Astrocyte (in vitro differentiated cells and primary cell): ENCODE results near the gene KCND2.

Experiments used
- EZH2 ChIP-seq: IDR thresholded peaks from 2 replicates; pipeline ENCODE4 v1.6.1; 2012; ENCODE audit warnings: mild to moderate bottlenecking, low read length, inconsistent platforms; ENCODE audit not compliant: insufficient read depth
- TF ChIP-seq, protein P1 (sequence below): IDR thresholded peaks from 2 replicates; pipeline ENCODE4 v1.5.1; 2011; ENCODE audit warnings: low read depth, mild to moderate bottlenecking, inconsistent platforms, low read length, moderate library complexity; ENCODE audit not compliant: insufficient read depth

DNA sequence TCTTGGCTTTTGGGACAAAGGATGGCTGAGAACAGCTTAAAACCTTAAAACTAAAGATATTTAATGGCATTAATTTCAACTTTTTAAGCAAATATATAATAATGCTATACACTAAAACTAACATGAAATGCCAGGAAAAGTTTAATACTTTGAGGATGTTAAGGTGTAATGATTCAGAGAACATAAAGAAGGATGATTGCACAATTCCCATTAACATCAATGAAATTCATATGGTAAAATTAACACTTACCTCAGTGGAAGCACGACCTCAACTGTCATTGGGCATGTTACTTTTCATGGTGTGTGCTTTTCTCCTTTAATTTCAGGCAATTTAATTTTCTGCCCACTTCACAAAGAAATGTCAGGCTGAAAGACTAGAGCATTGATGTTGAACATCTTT, 171.7 kb downstream of the KCND2 start:
- TF ChIP-seq, protein P1, sequence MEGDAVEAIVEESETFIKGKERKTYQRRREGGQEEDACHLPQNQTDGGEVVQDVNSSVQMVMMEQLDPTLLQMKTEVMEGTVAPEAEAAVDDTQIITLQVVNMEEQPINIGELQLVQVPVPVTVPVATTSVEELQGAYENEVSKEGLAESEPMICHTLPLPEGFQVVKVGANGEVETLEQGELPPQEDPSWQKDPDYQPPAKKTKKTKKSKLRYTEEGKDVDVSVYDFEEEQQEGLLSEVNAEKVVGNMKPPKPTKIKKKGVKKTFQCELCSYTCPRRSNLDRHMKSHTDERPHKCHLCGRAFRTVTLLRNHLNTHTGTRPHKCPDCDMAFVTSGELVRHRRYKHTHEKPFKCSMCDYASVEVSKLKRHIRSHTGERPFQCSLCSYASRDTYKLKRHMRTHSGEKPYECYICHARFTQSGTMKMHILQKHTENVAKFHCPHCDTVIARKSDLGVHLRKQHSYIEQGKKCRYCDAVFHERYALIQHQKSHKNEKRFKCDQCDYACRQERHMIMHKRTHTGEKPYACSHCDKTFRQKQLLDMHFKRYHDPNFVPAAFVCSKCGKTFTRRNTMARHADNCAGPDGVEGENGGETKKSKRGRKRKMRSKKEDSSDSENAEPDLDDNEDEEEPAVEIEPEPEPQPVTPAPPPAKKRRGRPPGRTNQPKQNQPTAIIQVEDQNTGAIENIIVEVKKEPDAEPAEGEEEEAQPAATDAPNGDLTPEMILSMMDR, result no peak
- no peak for TF ChIP-seq EZH2
